Cardiac muscle cell (in vitro differentiated cells and primary cell): ENCODE data around the gene TNFAIP1. TPM values are rescaled to one million over a fixed set of nuclear protein-coding genes. Genes with fewer than 3 reads are reported as not detected.

Experiments used
- DNase-seq, 2 donors: peaks; one replicate each; pipeline versions ENCODE4 v3.0.0 to v3.0.0-alpha.2; 2010 to 2017; ENCODE audit warnings: low read depth in 1 of 2, low spot score in 1 of 2
- H3K27ac ChIP-seq: fragments of 200-600 bp; sonication (generic); 2 replicates; pipeline ENCODE4 v1.5.1; 2016
- H3K27me3 ChIP-seq: fragments of 200-600 bp; sonication (generic); 2 replicates; pipeline ENCODE4 v1.6.0; 2016; ENCODE audit warnings: control low read depth
- H3K36me3 ChIP-seq: fragments of 200-600 bp; sonication (generic); 2 replicates; pipeline ENCODE4 v1.5.1; 2016; ENCODE audit warnings: control low read depth
- H3K4me1 ChIP-seq: fragments of 200-600 bp; sonication (generic); 2 replicates; pipeline ENCODE4 v1.8.1; 2017; ENCODE audit warnings: low read depth, mild to moderate bottlenecking, mixed run types
- H3K4me3 ChIP-seq: fragments of 200-600 bp; sonication (generic); 2 replicates; pipeline ENCODE4 v1.5.1; 2016; ENCODE audit warnings: mild to moderate bottlenecking
- H3K9me3 ChIP-seq: fragments of 200-600 bp; sonication (generic); 2 replicates; pipeline ENCODE4 v1.5.1; 2017; ENCODE audit warnings: low read depth, mild to moderate bottlenecking, control low read depth
- polyA plus RNA-seq: library from polyadenylated mRNA; unstranded; fragments of >200 nt; fragmentation: Nextera tagmentation; extraction: Ambion mirVana; gene quantifications from 2 replicates; pipeline ENCODE4 v1.2.1, GENCODE V29; 2016
- total RNA-seq: library from RNA; depleted of rRNA; stranded (reverse); fragments of >200 nt; gene quantifications from 2 replicates; pipeline ENCODE4 v1.2.3, GENCODE V29; 2016
- TF ChIP-seq, protein P1 (sequence below): IDR thresholded peaks from 2 replicates; pipeline ENCODE4 v1.5.1; 2012; ENCODE audit warnings: low read depth, mild to moderate bottlenecking, low read length

The TNFAIP1 gene
- total and polyA plus RNA-seq, 2 experiments from 2014 or later = 35.7 to 56.5 TPM

DNA sequence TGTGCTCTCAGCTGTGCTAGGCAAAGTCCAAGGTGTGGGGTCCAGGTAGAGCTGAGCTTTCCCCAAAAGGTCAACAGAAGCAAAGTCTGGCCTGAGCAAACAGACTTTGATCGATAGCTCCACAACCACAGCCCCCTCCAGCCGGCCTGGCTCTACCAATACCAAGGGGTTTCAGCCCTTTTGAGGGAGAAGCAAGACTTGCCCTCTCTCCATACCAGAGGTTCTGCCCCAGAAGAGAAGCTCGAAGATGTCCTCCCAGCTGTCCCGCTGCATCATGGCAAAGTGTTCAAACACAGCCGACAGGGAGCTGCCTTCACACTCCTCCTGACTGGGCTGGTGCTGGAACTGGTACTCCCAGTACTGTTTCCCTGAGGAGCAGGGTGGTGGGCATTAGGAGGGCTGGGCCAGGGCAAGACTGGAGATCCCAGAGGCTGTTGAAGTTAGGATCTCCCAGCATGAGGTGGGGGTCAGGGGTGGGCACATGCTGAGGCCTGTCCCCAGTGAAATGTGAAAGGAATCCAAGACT lies 32.8 kb downstream of the TNFAIP1 start:
- Histone ChIP-seq H3K4me1 (peaks cover 12% of the 10 kb centered on the region), H3K27me3 (peaks cover 13% of the 10 kb centered on the region), H3K4me3 (no peak overlapping the region), H3K9me3 (no peaks in the 10 kb centered on the region), H3K36me3 (peaks cover 3% of the 10 kb centered on the region), H3K27ac (no peak overlapping the region)
- TF ChIP-seq, protein P1, sequence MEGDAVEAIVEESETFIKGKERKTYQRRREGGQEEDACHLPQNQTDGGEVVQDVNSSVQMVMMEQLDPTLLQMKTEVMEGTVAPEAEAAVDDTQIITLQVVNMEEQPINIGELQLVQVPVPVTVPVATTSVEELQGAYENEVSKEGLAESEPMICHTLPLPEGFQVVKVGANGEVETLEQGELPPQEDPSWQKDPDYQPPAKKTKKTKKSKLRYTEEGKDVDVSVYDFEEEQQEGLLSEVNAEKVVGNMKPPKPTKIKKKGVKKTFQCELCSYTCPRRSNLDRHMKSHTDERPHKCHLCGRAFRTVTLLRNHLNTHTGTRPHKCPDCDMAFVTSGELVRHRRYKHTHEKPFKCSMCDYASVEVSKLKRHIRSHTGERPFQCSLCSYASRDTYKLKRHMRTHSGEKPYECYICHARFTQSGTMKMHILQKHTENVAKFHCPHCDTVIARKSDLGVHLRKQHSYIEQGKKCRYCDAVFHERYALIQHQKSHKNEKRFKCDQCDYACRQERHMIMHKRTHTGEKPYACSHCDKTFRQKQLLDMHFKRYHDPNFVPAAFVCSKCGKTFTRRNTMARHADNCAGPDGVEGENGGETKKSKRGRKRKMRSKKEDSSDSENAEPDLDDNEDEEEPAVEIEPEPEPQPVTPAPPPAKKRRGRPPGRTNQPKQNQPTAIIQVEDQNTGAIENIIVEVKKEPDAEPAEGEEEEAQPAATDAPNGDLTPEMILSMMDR = no peak
- DNase-seq = no peak

DNA sequence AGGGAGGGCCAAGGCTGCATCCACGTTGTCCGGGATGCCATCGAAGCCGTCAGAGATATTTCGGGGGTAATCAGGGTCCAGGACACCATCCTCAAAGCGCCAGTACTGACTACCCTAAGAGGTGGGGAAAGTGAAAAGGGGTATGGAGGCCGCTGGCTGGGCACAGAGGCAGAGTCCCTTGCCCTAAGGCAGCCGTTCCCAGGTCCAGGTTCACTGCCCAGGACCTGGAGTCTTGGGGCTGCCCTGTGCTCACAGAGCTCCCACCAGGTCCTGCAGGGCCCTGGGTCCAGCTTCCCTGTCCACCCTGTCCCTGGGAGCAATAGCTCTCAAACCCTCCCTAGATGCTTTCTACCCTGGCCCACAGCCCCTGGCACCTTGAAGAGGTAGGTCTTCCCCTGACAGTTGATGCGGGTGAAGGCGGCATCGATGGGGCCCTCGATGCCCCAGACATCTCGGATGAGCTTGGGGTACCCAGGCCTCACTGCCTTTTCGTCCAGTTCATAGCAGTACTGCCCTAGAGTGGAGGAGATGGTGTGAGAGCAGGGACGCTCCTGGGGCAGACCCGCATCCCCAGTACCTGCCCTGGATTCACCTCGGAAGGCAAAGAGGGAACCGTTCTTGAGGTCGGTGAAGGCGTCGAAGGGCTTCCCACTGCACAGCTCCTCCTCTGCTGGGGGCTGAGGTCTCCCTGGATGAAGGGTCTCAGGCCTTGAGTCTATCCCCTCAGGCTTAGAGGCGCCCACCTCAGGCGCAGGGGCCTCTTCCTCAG lies 33.5 kb downstream of the TNFAIP1 start:
- H3K4me3 ChIP-seq = no peak overlapping the region
- DNase-seq = no peak
- H3K9me3 ChIP-seq = no peaks in the 10 kb centered on the region
- H3K36me3 ChIP-seq = no peaks in the 10 kb centered on the region
- H3K27ac ChIP-seq = peak overlapping the region; percentile 77
- H3K27me3 ChIP-seq = peaks cover 16% of the 10 kb centered on the region
- TF ChIP-seq, protein P1 = no peak
- H3K4me1 ChIP-seq = peaks cover 12% of the 10 kb centered on the region

DNA sequence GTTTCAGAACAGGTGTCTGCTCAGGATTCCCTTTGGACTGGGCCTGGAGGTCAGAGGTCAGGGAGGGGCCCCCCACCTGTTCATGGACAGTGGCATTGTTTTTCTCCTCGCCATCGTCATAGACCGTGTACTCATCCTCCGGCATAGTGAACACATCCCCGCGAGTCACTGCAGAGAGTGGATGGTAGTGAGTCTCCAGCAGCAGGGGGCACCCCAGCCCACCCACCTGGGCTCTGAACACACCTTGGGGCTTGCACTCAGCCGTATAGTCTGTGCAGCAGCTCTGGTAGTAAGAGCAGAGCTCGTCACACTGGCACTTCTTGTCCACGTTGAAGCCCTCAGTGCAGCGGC lies 34.1 kb downstream of the TNFAIP1 start:
- no peaks in the 10 kb centered on the region for H3K36me3 ChIP-seq
- TF ChIP-seq, protein P1 = no peak
- peak overlapping the region; percentile 77 for H3K27ac ChIP-seq
- H3K27me3 ChIP-seq = peaks cover 16% of the 10 kb centered on the region
- no peaks in the 10 kb centered on the region for H3K9me3 ChIP-seq
- peaks cover 12% of the 10 kb centered on the region for H3K4me1 ChIP-seq
- DNase-seq = no peak
- no peak overlapping the region for H3K4me3 ChIP-seq

DNA sequence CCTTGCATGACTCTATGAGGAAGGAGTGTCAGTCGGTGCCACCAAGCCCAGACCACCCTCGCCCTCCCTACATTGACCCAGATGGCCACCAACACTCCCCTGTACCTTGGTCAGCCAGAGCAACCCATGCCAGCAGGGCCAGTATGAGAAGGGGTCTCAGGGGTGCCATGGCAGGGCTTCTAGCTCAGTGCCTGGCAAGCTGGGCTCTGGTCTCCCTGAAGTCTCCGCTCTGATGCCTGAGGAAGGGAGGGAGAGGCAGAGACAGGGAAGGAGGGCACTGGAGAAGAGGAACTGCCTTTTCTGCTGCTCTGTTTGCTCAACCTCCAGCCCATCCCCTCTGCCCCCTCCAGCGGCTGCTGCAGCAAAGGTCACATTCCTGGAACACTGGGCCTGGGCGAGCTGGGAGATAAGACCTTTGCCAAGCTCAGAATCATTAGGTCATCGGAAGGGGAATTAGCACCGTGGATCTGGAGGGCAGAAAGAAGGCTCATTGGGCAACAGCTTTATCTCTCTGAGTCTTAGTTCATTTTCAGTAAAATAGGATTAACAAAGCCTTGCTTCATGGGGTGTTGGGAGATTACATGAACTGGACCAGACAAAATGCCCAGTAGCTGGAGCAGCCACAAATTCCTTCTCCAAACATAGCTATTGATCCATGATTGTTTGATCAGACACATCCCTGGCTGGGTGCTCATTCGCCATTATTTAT lies 34.6 kb downstream of the TNFAIP1 start, which contains the start of gene VTN:
Gene VTN (minus strand): TSS at position 273 of the 709 bp plus-strand sequence. CDS start 104 bp downstream, at position 169.
- Histone ChIP-seq H3K9me3 (no peaks in the 10 kb centered on the region), H3K27ac (peak within 1 kb of the TSS; percentile 77), H3K27me3 (peaks cover 16% of the 10 kb centered on the region), H3K36me3 (no peaks in the 10 kb centered on the region), H3K4me1 (peaks cover 12% of the 10 kb centered on the region), H3K4me3 (no peak within 1 kb of the TSS)
- TF ChIP-seq, protein P1 = no peak
- DNase-seq = peak; percentile 70 to 91

DNA sequence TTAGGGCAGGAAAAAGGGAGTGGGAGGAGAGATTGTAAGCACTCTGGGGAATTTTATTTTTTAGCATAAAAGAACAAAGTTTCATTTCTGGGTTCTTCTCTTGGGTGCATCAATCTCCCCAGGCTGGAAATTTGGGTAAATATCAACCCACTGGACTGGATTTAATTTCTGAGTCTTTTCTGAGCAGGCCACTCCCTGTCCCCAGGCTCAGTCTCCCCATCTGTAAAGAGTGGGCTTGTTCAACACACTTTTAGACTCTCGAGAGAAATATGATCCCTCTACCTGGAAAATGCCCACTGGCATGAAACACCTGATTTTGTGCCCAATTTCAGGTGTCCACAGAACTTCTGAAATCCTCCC lies 35.2 kb downstream of the TNFAIP1 start:
- Histone ChIP-seq H3K4me1 (peaks cover 12% of the 10 kb centered on the region), H3K27ac (peak overlapping the region; percentile 77), H3K27me3 (peaks cover 16% of the 10 kb centered on the region), H3K4me3 (no peak overlapping the region), H3K36me3 (no peaks in the 10 kb centered on the region), H3K9me3 (no peaks in the 10 kb centered on the region)
- TF ChIP-seq, protein P1 = no peak
- DNase-seq = no peak
